Loucy (cell line): ENCODE measurements around the gene DSCAML1.

ENCODE experiments used
- H2AFZ ChIP-seq: fragments of 200-600 bp; sonication (generic); 2 replicates; pipeline ENCODE4 v1.6.0; 2016; ENCODE audit warnings: antibody characterized with exemption, mild to moderate bottlenecking, low read length, moderate library complexity
- H3F3A ChIP-seq: fragments of 200-600 bp; 2 replicates; pipeline ENCODE4 v1.6.0; 2016; ENCODE audit warnings: antibody characterized with exemption, low read depth, mild to moderate bottlenecking
- H3K27me3 ChIP-seq: fragments of 200-600 bp; sonication (generic); 2 replicates; pipeline ENCODE4 v1.6.1; 2014; ENCODE audit warnings: low read length, mild to moderate bottlenecking; ENCODE audit not compliant: insufficient read depth, poor library complexity, severe bottlenecking
- H3K36me3 ChIP-seq: fragments of 200-600 bp; sonication (generic); 2 replicates; pipeline ENCODE4 v1.6.1; 2016; ENCODE audit warnings: low read length; ENCODE audit not compliant: insufficient read depth
- H3K4me1 ChIP-seq: fragments of 200-600 bp; sonication (generic); 2 replicates; pipeline ENCODE4 v1.5.1; 2014; ENCODE audit warnings: low read length, mild to moderate bottlenecking; ENCODE audit not compliant: insufficient read depth, poor library complexity, severe bottlenecking
- H3K4me2 ChIP-seq: fragments of 200-600 bp; sonication (generic); 2 replicates; pipeline ENCODE4 v1.6.0; 2014; ENCODE audit warnings: antibody characterized with exemption, low read length, low read depth, mild to moderate bottlenecking; ENCODE audit not compliant: poor library complexity, severe bottlenecking
- H3K4me3 ChIP-seq: fragments of 200-600 bp; sonication (generic); 2 replicates; pipeline ENCODE4 v1.5.1; 2014; ENCODE audit warnings: low read length, mild to moderate bottlenecking, mixed read lengths; ENCODE audit not compliant: poor library complexity, severe bottlenecking
- H3K79me2 ChIP-seq: fragments of 200-600 bp; sonication (generic); 2 replicates; pipeline ENCODE4 v1.6.1; 2014; ENCODE audit warnings: low read length; ENCODE audit not compliant: insufficient read depth
- H3K9ac ChIP-seq: fragments of 200-600 bp; sonication (generic); 2 replicates; pipeline ENCODE4 v1.6.0; 2014; ENCODE audit warnings: mild to moderate bottlenecking, low read depth, low read length, moderate library complexity; ENCODE audit not compliant: poor library complexity, severe bottlenecking
- H3K9me2 ChIP-seq: fragments of 200-600 bp; sonication (generic); replicated peaks from 2 replicates; pipeline ENCODE4 v1.6.1; 2016; ENCODE audit warnings: low read depth, low read length, mixed read lengths
- H3K9me3 ChIP-seq: fragments of 200-600 bp; sonication (generic); 2 replicates; pipeline ENCODE4 v1.6.1; 2014; ENCODE audit warnings: mild to moderate bottlenecking, antibody characterized with exemption, low read length, low read depth; ENCODE audit not compliant: insufficient read depth
- H4K20me1 ChIP-seq: fragments of 200-600 bp; sonication (generic); 2 replicates; pipeline ENCODE4 v1.6.0; 2014; ENCODE audit warnings: antibody characterized with exemption, low read length, mild to moderate bottlenecking; ENCODE audit not compliant: insufficient read depth, poor library complexity, severe bottlenecking
- EZH2phosphoT487 ChIP-seq: fragments of 200-600 bp; IDR thresholded peaks from 2 replicates; pipeline ENCODE4 v1.6.1; 2018; ENCODE audit warnings: antibody characterized with exemption, mild to moderate bottlenecking, moderate library complexity, borderline replicate concordance
- TF ChIP-seq, protein P1 (sequence below): fragments of 200-600 bp; sonication (generic); conservative IDR thresholded peaks from 2 replicates; pipeline ENCODE4 v1.5.1; 2014; ENCODE audit warnings: mild to moderate bottlenecking, antibody characterized with exemption, low read length

The DSCAML1 gene

GRCh38 chr11:117712530-117712929 is 84.5 kb downstream of the DSCAML1 start:
- TF ChIP-seq EZH2phosphoT487: no peak
- TF ChIP-seq, protein P1, sequence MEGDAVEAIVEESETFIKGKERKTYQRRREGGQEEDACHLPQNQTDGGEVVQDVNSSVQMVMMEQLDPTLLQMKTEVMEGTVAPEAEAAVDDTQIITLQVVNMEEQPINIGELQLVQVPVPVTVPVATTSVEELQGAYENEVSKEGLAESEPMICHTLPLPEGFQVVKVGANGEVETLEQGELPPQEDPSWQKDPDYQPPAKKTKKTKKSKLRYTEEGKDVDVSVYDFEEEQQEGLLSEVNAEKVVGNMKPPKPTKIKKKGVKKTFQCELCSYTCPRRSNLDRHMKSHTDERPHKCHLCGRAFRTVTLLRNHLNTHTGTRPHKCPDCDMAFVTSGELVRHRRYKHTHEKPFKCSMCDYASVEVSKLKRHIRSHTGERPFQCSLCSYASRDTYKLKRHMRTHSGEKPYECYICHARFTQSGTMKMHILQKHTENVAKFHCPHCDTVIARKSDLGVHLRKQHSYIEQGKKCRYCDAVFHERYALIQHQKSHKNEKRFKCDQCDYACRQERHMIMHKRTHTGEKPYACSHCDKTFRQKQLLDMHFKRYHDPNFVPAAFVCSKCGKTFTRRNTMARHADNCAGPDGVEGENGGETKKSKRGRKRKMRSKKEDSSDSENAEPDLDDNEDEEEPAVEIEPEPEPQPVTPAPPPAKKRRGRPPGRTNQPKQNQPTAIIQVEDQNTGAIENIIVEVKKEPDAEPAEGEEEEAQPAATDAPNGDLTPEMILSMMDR: no peak
- H3K9ac ChIP-seq: no peak overlapping the region
- no peaks in the 10 kb centered on the region for H3K27me3 ChIP-seq
- H3K9me3 ChIP-seq: no peaks in the 10 kb centered on the region
- H3K4me1 ChIP-seq: peaks cover 13% of the 10 kb centered on the region
- H3K79me2 ChIP-seq: no peaks in the 10 kb centered on the region
- no peaks in the 10 kb centered on the region for H3K36me3 ChIP-seq
- H4K20me1 ChIP-seq: no peaks in the 10 kb centered on the region
- no peak overlapping the region for H2AFZ ChIP-seq
- H3K4me3 ChIP-seq: no peak overlapping the region
- no peaks in the 10 kb centered on the region for H3F3A ChIP-seq
- no peaks in the 10 kb centered on the region for H3K9me2 ChIP-seq
- no peak overlapping the region for H3K4me2 ChIP-seq

GRCh38 chr11:117711331-117711730 is 85.7 kb downstream of the DSCAML1 start:
- H3K27me3 ChIP-seq: no peaks in the 10 kb centered on the region
- no peaks in the 10 kb centered on the region for H3F3A ChIP-seq
- H3K9me3 ChIP-seq: no peaks in the 10 kb centered on the region
- H3K9ac ChIP-seq: no peak overlapping the region
- no peak overlapping the region for H3K4me3 ChIP-seq
- no peaks in the 10 kb centered on the region for H3K36me3 ChIP-seq
- no peak overlapping the region for H3K4me2 ChIP-seq
- H3K4me1 ChIP-seq: peaks cover 2% of the 10 kb centered on the region
- no peaks in the 10 kb centered on the region for H3K9me2 ChIP-seq
- no peaks in the 10 kb centered on the region for H3K79me2 ChIP-seq
- H2AFZ ChIP-seq: no peak overlapping the region
- H4K20me1 ChIP-seq: no peaks in the 10 kb centered on the region
- TF ChIP-seq, protein P1: no peak
- no peak for TF ChIP-seq EZH2phosphoT487

- Histone ChIP-seq H3K27me3 (no peaks in the 10 kb centered on the region), H3K4me3 (no peak overlapping the region), H4K20me1 (no peaks in the 10 kb centered on the region), H3K9me3 (no peaks in the 10 kb centered on the region), H3K4me2 (no peak overlapping the region), H3K36me3 (no peaks in the 10 kb centered on the region), H2AFZ (no peak overlapping the region), H3F3A (no peaks in the 10 kb centered on the region), H3K9me2 (no peaks in the 10 kb centered on the region), H3K4me1 (no peaks in the 10 kb centered on the region), H3K79me2 (no peaks in the 10 kb centered on the region), H3K9ac (no peak overlapping the region)
- TF ChIP-seq, protein P1: no peak
- no peak for TF ChIP-seq EZH2phosphoT487
Observed at GRCh38 chr11:117710211-117710610, 86.8 kb downstream of the DSCAML1 start.
